ENCODE measurements around the gene HOXA10.

The HOXA10 gene

DNA sequence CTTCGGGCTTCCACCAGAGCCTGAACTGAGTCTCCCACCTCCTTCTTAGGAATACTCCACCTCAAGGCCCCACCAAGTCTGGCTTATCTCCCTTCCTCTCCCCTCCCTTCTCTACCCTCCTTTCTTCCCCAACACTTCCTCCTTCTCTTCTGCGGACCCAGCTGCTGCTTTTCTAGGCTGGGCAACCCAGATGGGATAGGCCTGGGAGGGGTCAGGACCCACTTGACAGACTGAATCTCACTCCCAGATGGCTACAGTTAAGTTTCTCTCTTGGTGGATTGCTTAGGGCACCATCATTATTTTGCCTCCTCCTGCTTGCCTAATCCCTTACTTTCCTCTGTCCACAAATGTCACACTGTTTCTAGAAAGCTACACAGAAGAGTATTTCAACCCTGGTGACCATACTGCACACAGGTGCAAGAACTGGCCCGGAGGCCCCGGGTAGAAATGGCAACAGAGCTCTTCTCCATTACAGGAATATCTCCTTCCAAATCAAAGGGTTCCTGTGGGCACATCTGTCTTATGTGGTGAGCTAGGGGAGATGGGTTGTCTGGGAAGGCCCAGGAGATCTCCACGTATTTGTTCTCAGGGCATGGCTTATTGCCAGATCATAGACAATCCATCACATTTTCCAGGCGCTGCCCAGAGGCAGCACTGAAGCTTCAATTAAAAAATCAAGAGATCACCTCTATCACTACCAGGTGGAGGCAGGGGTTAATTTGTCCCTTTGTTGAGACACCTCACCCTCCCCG is 16.1 kb upstream of the HOXA10 start:
- no peak for DNase-seq

DNA sequence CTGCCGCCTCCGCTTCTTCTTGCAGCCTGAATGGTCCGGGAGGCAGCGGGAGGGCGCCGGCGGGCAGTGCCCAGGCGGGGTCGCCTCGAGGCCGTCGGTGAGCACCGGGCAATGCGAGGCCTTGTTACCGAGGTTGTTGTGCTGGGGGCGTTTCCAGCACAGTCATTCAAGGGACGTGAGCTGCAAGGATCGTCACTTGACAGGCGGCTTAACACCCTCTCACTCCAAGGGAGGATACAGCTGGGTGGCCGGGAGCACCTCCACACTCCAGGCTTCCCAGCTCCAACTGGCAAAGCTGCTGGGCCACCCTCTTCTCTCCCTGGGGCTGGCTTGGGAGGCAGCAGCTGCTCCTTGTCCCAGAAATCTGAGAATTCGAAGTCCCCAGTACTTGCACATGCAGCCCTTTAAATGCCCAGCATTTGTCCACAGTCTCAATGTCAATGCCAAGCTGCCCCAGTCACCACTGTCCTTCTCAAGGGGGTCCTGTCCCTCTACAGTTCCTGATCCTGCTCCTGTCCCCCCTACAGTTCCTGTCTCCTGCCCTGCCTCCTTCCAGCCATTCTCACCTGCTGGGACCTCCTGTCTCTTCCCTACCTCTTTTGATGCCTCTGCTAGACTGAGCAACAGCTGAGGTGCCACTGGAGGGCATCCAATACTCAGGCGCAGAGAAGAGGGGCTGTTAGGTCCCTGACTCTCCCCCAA is 15.3 kb upstream of the HOXA10 start:
- no peak for DNase-seq

DNA sequence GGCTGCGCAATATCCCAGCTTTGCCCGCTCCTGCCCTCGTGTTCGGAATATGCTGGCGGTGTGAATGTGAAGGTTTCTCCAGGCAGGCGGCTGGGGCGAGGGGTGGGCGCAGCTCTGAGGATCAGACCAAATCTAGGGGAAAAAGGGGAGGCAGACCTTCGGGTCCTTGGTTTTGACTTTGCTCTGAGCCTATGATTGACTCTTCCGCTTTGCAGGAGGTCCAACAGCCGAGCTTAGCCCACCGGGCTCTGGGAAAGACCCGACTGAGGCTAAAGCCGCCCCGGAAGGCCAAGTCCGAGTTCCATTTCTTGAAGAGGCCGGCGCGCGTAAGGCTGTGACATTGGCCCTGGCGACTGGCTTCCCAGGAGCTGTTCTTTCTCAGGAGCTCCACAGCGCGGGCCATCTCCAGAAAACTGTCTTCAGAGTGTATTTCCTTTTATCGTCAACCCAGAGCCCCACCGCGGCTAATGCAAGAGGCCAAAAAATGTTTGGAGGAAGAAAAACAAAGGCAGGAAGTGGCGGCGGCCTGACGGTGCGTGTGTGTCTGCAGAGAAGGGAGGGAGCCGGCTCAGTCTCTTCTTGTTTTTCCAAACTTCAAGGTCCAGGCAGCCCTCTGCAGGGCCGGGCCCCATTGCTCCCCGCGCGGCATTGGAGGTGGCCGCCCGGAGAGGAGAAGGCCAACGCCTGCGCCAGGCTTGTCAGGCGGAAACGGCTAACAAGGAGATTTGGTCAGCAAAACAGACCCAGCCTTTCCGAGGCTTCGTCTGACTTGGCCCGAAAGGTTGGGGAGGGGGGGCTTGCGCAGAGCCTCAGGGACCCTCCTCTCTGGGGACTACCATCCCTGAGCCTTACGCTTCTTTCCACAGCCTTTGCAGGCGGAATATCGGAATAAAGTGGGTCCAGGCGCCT is 14.5 kb upstream of the HOXA10 start:
- DNase-seq: no peak

DNA sequence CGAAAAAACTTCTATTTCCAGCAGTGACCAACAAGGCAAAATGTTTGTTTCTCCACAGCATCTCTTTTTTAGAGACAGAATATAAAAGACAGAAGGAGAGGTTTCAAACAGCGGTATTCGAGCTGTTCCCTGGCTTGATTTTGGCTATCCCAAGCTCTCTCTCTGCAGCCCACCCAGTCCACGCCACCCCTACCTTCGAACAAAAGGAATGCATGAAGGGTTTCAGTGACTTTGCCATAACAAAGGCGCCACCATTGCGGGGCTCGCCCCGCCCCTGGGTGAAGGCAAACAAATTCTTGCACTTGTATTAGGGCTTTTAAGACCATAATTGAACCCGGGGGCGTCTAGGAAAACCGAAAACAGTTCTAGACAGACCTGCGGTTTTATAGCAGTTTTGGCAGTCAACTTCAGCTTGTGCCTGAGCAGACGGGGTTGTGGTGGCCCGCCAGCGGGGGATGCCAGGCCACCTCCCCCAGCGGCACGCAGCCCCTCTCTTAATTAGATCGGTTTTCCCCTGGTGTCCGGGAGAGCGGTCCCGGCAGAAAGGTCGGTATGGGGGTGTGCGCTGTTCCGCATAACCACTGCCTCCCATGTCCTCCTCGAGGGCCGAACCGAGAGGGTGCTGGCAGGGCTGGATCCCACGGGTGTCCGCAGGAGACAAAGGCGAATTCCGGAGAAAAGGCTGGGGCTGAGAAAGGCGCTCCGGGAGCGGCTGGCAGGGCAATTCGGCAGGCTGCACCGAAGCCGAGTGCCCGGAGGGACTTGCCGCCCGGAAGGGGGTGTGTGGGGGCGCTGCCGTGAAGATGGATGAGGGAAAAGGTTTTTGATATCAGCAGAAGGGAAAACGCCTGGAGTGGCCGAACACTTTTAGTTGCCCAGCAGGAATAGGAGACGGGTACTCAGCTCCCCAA is 13.6 kb upstream of the HOXA10 start:
- no peak for DNase-seq

DNA sequence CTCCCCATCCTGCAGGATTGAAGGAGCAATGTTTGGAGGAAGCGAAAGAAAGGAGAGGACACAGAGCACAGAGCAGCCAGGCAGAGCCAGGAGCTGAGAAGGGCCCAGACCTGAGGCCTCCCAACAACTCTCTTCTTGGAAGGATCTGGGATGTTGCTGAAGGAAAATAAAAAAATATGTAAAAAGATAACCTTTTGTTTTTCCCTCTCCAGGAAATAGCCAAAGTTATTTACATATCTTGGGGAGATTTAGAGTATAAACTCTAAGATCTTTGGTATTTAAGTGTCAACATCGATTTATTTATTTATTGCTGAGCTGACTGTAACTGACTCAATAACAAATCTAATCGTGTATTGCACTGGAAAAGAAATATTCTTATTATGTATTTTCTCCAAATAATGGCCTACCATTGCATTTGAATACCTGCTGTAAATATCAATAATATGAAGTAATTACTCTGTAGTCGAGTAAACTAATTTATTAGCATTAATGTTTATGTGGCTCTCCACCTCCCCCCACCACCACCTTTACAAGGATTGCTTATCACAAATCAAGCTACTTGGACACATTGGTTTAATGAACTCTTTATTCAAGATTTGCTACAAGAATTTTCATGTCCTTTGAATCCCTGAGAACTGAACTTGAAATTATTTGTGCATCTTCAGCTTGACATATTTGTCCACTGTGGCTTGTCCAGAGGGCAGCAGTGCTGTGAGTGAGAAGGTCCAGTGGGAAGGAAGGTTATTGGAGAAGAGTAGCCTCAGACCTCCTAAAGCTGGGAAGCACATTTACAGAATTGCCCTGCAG is 12.8 kb upstream of the HOXA10 start:
- no peak for DNase-seq

DNA sequence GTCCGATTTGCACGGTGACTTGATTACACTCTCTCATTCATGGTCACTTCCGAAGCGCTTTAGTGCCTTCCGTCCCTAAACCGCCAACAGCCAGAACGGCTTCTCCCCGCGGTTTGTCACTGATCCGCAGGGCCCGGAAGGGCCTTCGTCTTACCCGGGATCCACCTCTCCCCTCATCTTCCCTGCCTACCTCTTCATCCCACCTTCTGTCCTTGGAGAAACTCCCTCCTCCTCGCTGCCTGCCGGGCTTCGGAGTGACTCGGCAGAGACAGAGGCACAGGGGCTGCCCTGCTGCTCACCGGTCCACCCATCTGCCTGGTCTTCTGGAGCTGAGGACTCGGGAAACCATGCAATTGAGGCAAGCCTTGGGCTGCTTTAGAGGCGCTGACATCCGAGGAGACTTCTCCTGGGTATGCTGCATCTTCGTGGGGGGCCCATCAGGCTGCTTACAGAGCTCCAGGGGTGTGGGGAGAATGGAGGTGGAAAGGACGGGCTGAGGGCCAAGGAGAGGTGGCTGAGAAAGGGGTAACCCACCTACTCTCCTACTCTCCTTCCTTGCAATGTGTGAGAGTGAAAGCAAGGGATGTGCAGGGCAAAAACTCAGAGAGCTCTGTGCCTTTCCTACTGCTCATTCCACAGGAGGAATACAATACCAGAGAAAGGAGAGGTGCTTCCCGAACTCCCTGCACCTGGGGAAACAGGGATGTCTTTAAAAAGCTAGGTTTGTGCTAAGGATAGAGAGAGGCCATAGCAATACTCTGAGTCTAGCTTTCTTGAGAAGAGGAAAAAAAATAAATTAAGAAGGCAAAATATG is 11.9 kb upstream of the HOXA10 start:
- DNase-seq: no peak

DNA sequence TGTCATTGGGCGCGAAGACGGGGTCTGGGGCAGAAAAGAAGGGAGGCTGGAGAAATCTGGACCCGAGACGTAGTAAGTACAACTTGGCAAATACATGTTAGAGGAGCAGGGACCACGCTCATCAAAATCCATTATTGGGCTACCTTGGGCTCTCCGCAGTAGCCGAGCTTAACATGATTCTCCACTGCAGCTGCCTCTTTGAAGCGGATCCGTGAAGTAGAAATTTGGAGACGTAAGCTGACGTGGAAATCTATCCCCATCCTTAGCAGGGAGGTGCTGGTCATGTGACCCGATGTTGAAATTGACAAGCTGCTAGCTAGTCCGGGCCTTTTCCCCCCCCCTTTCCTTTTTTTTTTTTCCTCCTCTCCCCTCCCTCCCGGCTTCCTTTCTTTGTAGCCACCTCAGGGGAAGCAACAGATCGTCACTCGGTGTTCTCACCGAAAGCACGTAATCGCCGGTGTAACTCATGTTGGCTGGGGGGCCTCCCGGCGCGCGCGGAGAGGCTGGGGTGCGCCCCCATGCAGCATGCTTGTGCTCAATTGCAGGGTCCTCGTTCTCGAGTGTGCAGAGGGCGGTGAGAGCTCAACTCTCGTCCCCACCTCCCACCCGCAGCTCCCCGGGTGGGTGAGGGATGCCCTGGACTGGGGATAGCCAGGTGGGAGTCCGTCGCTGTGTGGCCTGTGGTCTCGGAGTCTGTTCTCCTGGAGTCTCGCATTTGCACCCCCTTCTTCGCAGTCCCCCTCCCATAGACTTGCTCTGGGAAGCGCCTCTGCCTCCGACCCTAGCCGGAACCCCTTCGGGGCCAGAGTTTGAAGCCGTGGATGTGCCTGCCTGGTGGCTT is 11.1 kb upstream of the HOXA10 start, which contains the start of gene HOXA11:
HOXA11 (minus strand) TSS at position 220 of the 841 bp plus-strand sequence; CDS start at position 132, 88 bp downstream.
- no peak for DNase-seq

DNA sequence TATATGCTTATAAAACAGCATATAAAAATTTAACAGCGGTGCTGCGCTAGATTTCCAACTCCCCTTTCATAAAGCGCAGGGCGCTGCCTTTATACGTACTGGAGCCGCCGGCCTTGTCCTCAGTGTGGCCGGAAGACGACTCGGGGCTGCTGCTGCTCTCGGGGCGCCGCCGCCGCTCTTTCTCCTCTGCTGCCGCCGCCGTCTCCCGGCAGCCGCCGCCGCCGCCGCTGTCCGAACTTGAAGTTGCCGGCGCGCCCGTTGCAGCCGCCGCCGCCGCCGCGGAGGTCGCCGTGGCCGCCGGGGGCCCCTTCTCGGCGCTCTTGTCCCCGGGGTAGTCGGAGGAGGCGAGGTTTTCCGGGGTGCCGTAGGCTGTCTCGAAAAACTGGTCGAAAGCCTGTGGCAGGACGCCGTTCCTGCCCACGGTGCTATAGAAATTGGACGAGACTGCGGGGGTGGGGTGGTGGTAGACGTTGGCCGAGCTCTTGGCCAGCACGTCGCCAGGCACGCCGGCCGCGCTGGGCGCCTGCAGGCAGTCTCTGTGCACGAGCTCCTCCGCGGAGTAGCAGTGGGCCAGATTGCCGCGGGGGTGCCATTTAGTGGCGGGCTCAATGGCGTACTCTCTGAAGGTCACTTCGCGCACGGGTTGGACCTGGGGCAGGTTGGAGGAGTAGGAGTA is 10.4 kb upstream of the HOXA10 start:
- DNase-seq: no peak

DNA sequence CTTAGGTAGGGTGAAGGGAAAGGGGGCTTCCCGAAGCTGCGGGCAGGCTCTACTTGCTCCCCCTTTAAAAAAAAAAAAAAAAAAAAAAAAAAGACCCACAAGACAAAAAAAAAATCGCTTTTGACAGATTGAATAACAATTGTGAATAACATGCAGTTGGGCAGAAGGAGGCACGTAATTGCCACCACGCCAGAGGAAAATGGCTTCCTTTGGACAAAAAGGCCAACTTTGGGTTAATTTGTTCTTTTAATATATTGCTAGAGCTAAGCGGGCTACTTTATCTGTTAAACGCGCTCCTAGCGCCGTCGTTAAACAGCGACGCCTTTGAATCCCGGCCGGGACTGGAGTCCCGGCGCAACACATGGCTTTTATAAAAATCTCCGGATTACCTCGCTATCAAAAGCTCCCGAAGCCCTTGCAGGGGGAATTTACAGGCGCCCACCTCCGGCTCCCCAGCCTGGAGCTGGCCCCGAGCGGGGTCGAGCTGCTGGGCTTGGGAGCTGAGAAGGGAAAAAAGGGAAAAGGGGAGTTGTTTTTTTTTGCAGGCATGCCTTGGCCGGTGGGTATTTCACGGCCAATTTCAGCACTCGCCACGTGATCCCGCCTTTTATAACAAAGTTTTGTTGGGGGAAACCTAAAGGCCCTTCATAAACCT is 9.7 kb upstream of the HOXA10 start:
- DNase-seq: no peak

DNA sequence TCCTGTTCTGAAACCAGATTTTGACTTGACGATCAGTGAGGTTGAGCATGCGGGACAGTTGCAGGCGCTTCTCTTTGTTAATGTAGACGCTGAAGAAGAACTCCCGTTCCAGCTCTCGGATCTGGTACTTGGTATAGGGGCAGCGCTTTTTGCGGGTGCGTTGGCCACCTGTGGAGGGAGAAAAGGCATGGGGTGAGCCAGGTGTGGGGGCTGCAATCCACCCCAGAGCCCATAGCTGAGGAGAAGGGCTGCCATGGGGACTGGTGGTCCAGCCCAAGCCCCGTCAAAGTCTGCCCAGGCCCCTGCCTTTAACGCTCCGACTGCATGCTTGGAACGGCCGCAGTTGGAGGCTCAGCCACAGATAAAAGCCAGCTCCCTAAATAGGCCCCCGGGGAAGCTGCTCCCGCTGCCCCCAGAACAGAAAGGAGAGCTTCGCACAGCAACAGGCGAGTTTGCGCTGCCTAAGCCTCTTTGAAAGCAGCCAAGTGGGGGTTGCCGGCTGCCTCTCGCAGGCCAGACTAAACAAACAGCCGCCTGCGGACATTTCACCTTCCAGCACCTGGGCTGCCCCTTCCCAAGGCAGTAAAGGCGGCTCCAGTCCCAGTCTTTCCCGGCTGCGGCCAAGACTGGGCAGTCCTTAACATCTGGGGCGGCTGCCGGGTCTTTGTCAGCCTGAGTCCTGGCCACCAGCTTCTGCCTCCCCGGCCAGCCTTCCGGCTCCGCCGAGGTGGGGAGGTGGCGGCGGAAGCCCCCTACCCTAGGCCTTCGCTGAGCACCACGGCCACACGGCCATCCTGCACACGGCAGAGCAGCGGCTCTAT is 9.0 kb upstream of the HOXA10 start:
- no peak for DNase-seq

DNA sequence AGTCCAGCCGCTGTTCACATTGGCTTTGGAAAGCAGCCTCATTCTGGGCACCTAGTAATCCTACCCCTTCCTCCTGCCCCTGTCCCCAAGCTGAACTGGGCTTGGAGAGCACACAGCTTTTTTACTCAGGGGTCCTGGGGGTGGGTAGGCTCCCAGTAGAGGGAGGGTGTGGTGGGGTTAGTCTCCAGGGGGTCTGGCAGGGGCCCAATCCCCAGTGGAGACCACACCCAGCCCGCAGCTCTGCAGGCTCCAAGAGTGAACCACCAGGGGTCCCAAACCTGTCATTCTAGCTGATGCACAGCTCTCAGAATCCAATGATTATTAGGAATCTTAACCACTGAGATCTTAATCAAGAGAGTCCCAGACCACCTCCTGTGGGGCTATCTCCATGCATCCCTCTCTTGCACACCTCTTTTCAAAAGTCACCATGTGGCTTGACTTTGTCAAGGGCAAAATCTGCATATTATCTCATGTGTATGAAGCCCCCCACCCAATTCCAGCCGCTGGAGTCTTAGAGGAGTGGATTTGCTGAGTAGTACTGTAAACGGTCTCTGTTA is 8.2 kb upstream of the HOXA10 start:
- DNase-seq: no peak

DNA sequence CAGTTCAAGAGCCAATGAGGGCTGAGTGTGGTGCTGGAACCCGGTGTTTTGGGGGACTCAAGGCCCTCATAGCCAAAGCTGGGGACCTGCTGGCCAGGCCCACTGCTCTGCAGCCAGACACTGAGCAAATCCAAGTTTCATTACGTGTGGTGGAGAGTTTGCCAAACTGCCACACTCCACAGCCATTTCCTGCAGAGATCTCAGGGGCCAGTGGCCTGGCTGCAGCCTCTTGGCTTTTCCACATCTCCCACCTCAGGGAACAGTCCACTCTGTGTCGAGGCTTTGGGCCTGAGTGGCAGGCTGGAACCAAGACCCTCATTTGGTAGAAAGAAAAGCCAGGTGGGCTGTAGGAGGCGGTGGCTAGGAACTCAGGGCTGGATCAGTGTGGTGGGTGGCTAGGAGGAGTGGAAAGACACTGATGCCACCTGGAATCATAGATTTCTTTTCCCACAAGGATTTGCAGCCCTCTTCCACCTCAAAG is 7.7 kb upstream of the HOXA10 start:
- no peak for DNase-seq

DNA sequence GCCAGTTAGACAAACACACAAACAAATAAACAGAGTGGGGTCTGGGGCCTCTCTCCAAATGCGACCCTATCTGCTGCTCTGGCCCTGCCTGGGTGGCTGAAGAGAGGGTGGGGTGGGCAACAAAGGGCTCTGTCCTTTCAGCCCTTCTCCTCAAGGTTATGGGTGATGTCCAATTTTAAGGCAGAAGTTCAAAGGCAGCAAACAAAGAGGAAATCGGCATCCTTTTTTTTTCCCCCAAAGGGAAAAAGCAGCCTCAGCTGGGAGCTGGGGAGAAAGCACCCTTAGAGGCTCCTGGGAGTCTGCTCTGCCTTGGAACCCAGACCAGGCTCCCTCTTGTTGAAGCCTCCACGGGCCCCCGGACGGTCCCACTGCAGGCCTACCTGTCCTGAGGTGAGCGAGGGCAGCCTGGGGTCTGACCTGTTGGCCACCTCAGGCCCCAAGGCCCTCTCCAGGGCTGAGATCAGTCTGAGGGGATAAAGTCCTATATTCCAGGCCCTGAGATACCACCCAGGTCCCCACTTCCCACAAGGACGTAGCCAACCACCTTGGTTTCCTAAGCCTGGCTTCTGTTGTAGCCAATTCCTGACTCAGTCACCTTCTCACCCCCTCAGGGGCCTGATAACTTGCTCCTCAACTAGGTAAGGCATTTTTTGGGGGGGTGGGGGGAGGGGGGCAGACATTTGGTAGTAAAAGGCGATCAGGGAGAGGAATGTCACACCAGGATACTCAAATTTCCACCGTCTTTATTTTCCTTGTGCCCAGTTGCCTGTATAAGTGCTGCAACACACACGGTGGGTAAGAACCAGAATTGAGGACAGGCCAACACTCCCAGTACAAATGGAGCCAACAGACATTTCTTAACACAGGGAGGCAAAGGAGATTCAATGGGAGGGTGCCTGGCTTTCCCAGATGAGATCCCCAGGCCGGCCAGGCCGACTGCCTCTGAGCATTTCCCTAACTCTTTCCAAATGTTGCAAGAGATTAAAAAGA is 6.6 kb upstream of the HOXA10 start:
- no peak for DNase-seq

DNA sequence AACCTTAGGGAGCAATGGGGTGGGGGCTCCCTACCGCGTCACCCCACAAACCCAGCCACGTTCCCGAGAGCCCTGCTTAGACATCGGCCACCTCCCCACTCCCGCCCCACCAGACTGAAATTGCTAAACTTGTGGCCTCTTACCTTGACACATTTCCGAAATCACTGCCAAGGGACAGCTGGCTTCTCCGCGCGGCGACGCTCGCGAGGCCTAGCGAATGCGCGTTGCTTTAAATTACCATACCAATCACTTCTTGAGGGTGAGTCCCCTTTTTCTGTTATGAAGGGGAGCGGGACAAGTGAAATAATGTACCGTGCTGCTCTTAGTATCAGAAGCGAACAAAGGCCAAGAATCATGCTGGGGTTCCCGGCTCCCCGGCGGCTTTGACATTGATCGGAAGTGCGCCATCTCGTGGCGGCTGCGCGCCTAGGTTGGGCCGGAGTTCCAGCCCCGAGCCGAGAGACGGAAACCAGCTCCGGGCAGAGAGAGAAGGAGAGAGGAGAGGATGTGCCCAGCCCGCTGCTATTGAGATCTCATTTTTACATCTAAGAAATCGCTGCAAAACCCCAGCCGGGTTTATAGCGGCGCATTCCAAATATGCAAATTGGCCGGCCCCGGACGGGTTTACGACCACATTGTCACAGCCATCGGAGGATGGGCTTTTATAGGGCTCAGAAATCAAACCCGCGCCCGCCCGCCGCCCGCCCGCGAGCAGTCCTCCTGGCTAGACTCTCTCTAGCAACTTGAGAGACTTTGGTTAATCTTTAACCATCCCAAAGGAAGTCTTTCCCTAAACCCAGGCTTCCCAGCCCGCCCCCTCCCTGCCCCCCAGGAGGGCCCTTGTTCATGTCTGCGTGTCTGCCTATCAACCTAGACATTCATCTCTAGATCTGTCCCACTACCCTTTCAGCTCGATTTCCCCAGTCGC is 5.6 kb upstream of the HOXA10 start:
- peak in 1 of 2 experiments; percentile 12 for DNase-seq
